ENCODE measurements around the gene TRIM71.
"Not testable (repeated sequence)": the region's sequence is repeated elsewhere in the genome, so short reads cannot be mapped to it uniquely, and the experiment has no call there.

The TRIM71 gene

GRCh38 chr3:32913790-32914446 lies 96.1 kb downstream of the TRIM71 start:
- no peak overlapping the region for H3K4me3 ChIP-seq (ENCODE audit: insufficient read depth, low read depth, low read length)
- H3K27ac ChIP-seq (ENCODE audit: insufficient read depth, low read depth, low read length, poor library complexity, severe bottlenecking), result no peak overlapping the region
- no peaks in the 10 kb centered on the region for H3K9me3 ChIP-seq (ENCODE audit: control insufficient read depth, low read length)
- no peaks in the 10 kb centered on the region for H3K36me3 ChIP-seq (ENCODE audit: control insufficient read depth, insufficient read depth, low read length)
- 91 to 92% methylated on average over 7 of the region's 7 CpGs for WGBS, 2 experiments
- H3K27me3 ChIP-seq (ENCODE audit: control insufficient read depth, insufficient read depth, low read length, poor library complexity, severe bottlenecking), result no peaks in the 10 kb centered on the region
- no peaks in the 10 kb centered on the region for H3K4me1 ChIP-seq (ENCODE audit: control insufficient read depth, insufficient read depth, low read length)

DNA sequence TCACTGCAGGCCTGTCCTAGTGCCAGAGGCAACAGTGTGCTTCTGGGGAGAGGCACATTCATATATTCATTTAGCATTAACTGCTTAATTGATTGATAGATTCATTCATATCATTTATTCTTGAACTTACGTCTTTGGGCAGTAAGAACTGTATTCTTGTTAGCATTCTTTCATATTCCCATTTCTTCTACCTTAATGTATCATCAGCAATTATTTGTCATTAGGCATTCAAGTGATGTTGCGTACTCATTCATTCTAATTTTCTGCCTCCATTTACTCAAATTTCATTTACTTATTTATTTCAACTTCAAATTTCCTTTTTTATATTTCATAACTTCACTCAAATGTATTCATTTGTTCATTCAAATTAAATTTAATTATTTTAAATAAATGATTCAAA lies 102.1 kb downstream of the TRIM71 start:
- WGBS, 2 experiments, result 94 to 97% methylated on average over 2 of the region's 2 CpGs
- Histone ChIP-seq H3K4me1 (ENCODE audit: control insufficient read depth, insufficient read depth, low read length) (no peaks in the 10 kb centered on the region), H3K27me3 (ENCODE audit: control insufficient read depth, insufficient read depth, low read length, poor library complexity, severe bottlenecking) (no peaks in the 10 kb centered on the region), H3K9me3 (ENCODE audit: control insufficient read depth, low read length) (no peaks in the 10 kb centered on the region), H3K27ac (ENCODE audit: insufficient read depth, low read depth, low read length, poor library complexity, severe bottlenecking) (no peak overlapping the region), H3K4me3 (ENCODE audit: insufficient read depth, low read depth, low read length) (no peak overlapping the region), H3K36me3 (ENCODE audit: control insufficient read depth, insufficient read depth, low read length) (no peaks in the 10 kb centered on the region)

DNA sequence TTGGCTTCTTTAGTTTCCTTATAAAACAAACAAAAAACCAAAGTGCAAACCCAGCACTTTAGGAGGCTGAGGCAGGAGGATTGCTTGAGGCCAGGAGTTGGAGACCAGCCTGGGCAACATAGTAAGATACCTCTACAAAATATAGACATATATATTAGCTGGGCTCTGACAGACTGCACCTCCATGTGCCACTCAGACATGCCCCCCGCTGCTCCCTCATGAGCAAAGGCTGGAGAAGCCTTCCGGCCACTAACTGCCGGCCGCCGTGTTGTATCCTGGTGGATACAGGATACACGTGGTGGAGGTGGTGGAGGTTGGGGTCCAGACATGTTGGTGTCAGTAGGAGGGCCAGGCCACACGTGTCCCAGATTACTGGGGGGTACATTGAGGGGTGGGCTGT lies 104.3 kb downstream of the TRIM71 start:
- Histone ChIP-seq H3K4me1 (ENCODE audit: control insufficient read depth, insufficient read depth, low read length) (no peaks in the 10 kb centered on the region), H3K9me3 (ENCODE audit: control insufficient read depth, low read length) (no peaks in the 10 kb centered on the region), H3K36me3 (ENCODE audit: control insufficient read depth, insufficient read depth, low read length) (no peaks in the 10 kb centered on the region), H3K27ac (ENCODE audit: insufficient read depth, low read depth, low read length, poor library complexity, severe bottlenecking) (no peak overlapping the region), H3K27me3 (ENCODE audit: control insufficient read depth, insufficient read depth, low read length, poor library complexity, severe bottlenecking) (no peaks in the 10 kb centered on the region), H3K4me3 (ENCODE audit: insufficient read depth, low read depth, low read length) (no peak overlapping the region)
- 94 to 96% methylated on average over 7 of the region's 7 CpGs for WGBS, 2 experiments

DNA sequence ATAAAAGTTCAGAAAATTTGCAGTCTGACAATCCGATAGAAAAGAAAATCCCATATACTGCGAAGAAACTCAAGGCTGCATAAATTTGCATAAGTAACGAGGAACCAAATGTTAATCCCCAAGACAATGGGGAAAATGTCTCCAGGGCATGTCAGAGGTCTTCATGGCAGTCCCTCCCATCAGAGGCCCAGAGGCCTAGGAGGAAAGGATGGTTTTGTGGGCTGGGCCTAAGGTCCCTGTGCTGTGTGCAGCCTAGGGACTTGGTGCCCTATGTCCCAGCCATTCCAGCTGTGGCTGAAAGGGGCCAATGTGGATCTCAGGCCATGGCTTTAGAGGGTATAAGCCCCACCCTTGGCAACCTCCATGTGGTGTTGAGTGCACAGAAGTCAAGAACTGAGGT lies 112.4 kb downstream of the TRIM71 start:
- no peaks in the 10 kb centered on the region for H3K4me1 ChIP-seq (ENCODE audit: control insufficient read depth, insufficient read depth, low read length)
- no peak overlapping the region for H3K4me3 ChIP-seq (ENCODE audit: insufficient read depth, low read depth, low read length)
- H3K9me3 ChIP-seq (ENCODE audit: control insufficient read depth, low read length), result no peaks in the 10 kb centered on the region
- WGBS, 2 experiments, result 92 to 97% methylated on average over 3 of the region's 3 CpGs
- no peaks in the 10 kb centered on the region for H3K27me3 ChIP-seq (ENCODE audit: control insufficient read depth, insufficient read depth, low read length, poor library complexity, severe bottlenecking)
- no peak overlapping the region for H3K27ac ChIP-seq (ENCODE audit: insufficient read depth, low read depth, low read length, poor library complexity, severe bottlenecking)
- H3K36me3 ChIP-seq (ENCODE audit: control insufficient read depth, insufficient read depth, low read length), result no peaks in the 10 kb centered on the region

DNA sequence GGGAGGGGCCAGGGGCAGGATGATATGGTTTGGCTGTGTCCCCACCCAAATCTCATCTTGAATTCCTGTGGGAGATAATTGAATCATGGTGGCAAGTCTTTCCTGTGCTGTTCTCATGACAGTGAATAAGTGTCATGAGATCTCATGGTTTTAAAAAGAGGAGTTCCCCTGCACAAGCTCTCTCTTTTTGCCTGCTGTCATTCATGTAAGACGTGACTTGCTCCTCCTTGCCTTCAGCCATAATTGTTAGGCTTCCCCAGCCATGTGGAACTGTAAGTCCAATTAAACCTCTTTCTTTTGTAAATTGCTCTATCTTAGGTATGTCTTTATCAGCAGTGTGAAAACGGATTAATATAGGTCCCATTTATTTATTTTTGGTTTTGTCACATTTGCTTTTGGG lies 113.5 kb downstream of the TRIM71 start:
- not testable (repeated sequence) for H3K9me3 ChIP-seq (ENCODE audit: control insufficient read depth, low read length); H3K4me3 ChIP-seq (ENCODE audit: insufficient read depth, low read depth, low read length); H3K27ac ChIP-seq (ENCODE audit: insufficient read depth, low read depth, low read length, poor library complexity, severe bottlenecking); H3K36me3 ChIP-seq (ENCODE audit: control insufficient read depth, insufficient read depth, low read length); H3K4me1 ChIP-seq (ENCODE audit: control insufficient read depth, insufficient read depth, low read length); H3K27me3 ChIP-seq (ENCODE audit: control insufficient read depth, insufficient read depth, low read length, poor library complexity, severe bottlenecking)
- WGBS, 2 experiments, result 85 to 93% methylated on average over 2 of the region's 2 CpGs

DNA sequence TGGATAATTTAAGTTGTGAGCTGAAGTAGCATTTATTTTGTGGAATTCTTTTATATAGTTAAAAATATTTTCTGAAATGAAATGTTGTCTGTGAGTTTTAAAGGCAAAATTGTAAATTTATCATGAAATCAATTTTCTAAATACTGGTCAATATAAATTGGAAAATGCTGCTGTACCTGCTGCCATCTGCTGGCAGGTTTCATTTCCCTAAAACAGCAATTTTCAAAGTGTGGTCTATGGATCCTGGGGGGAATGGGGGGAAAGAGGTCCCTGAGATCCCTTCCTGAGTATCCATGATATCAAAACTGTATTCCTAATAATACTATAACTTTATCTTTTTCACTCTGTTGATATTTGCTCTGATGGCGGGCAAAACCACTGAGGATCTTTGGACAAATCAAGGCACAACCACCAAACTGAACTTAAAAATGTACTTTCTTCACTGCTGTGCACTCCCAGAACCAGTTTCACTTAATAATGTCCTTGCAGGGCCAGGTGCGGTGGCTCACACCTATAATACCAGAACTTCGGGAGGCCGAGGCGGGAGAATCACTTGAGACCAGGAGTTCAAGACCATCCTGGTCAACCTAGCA lies 116.4 kb downstream of the TRIM71 start:
- Histone ChIP-seq H3K36me3 (ENCODE audit: control insufficient read depth, insufficient read depth, low read length) (no peaks in the 10 kb centered on the region), H3K4me1 (ENCODE audit: control insufficient read depth, insufficient read depth, low read length) (no peaks in the 10 kb centered on the region), H3K9me3 (ENCODE audit: control insufficient read depth, low read length) (no peaks in the 10 kb centered on the region), H3K27me3 (ENCODE audit: control insufficient read depth, insufficient read depth, low read length, poor library complexity, severe bottlenecking) (no peaks in the 10 kb centered on the region), H3K27ac (ENCODE audit: insufficient read depth, low read depth, low read length, poor library complexity, severe bottlenecking) (no peak overlapping the region), H3K4me3 (ENCODE audit: insufficient read depth, low read depth, low read length) (no peak overlapping the region)
- WGBS, 2 experiments, result 79 to 87% methylated on average over 5 of the region's 5 CpGs

GRCh38 chr3:32937331-32937730 lies 119.5 kb downstream of the TRIM71 start:
- Histone ChIP-seq H3K9me3 (ENCODE audit: control insufficient read depth, low read length) (no peaks in the 10 kb centered on the region), H3K27ac (ENCODE audit: insufficient read depth, low read depth, low read length, poor library complexity, severe bottlenecking) (no peak overlapping the region), H3K4me3 (ENCODE audit: insufficient read depth, low read depth, low read length) (no peak overlapping the region), H3K36me3 (ENCODE audit: control insufficient read depth, insufficient read depth, low read length) (no peaks in the 10 kb centered on the region), H3K4me1 (ENCODE audit: control insufficient read depth, insufficient read depth, low read length) (no peaks in the 10 kb centered on the region), H3K27me3 (ENCODE audit: control insufficient read depth, insufficient read depth, low read length, poor library complexity, severe bottlenecking) (no peaks in the 10 kb centered on the region)
- 88 to 92% methylated on average over 2 of the region's 2 CpGs for WGBS, 2 experiments

DNA sequence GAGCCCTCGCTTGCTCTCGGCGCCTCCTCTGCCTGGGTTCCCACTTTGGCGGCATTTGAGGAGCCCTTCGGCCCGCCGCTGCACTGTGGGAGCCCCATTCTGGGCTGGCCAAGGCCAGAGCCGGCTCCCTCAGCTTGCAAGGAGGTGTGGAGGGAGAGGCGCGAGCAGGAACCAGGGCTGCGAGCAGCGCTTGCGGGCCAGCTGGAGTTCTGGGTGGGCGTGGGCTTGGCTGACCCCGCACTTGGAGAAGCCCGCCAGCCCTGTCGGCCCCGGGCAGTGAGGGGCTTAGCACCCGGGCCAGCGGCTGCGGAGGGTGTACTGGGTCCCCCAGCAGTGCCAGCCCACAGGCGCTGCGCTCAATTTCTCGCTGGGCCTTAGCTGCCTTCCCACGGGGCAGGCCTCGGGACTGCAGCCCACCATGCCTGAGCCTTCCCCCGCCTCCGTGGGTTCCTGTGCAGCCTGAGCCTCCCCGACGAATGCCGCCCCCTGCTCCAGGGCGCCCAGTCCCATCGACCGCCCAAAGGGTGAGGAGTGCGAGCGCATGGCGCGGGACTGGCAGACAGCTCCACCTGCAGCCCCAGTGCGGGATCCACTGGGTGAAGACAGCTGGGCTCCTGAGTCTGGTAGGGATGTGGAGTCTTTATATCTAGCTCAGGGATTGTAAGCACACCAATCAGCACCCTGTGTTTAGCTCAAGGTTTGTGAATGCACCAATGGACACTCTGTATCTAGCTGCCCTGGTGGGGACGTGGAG lies 121.9 kb downstream of the TRIM71 start:
- H3K4me1 ChIP-seq (ENCODE audit: control insufficient read depth, insufficient read depth, low read length); H3K36me3 ChIP-seq (ENCODE audit: control insufficient read depth, insufficient read depth, low read length); H3K27me3 ChIP-seq (ENCODE audit: control insufficient read depth, insufficient read depth, low read length, poor library complexity, severe bottlenecking); H3K9me3 ChIP-seq (ENCODE audit: control insufficient read depth, low read length); H3K27ac ChIP-seq (ENCODE audit: insufficient read depth, low read depth, low read length, poor library complexity, severe bottlenecking); H3K4me3 ChIP-seq (ENCODE audit: insufficient read depth, low read depth, low read length): not testable (repeated sequence)
- WGBS, 2 experiments, result 93% methylated on average over 40 of the region's 40 CpGs

DNA sequence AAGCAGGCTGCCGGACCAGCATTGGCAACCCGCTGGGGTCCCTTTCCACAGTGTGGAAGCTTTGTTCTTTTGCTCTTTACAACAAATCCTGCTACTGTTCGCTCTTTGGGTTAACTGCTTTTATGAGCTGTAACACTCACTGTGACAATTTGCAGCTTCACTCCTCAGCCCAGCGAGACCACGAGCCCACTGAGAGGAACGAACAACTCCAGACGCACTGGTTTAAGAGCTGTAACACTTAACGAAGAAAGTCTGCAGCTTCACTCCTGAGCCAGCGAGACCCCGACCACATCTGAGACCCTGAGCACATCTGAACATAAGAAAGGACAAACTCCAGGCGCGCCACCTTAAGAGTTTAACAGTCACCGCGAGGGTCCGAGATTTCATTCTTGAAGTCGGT lies 122.9 kb downstream of the TRIM71 start:
- no peaks in the 10 kb centered on the region for H3K36me3 ChIP-seq (ENCODE audit: control insufficient read depth, insufficient read depth, low read length)
- H3K4me1 ChIP-seq (ENCODE audit: control insufficient read depth, insufficient read depth, low read length), result no peaks in the 10 kb centered on the region
- no peak overlapping the region for H3K4me3 ChIP-seq (ENCODE audit: insufficient read depth, low read depth, low read length)
- H3K9me3 ChIP-seq (ENCODE audit: control insufficient read depth, low read length), result no peaks in the 10 kb centered on the region
- WGBS, 2 experiments, result 93 to 94% methylated on average over 16 of the region's 16 CpGs
- H3K27me3 ChIP-seq (ENCODE audit: control insufficient read depth, insufficient read depth, low read length, poor library complexity, severe bottlenecking), result no peaks in the 10 kb centered on the region
- no peak overlapping the region for H3K27ac ChIP-seq (ENCODE audit: insufficient read depth, low read depth, low read length, poor library complexity, severe bottlenecking)

GRCh38 chr3:32945136-32945535 lies 127.3 kb downstream of the TRIM71 start:
- H3K9me3 ChIP-seq (ENCODE audit: control insufficient read depth, low read length), result no peaks in the 10 kb centered on the region
- WGBS, 2 experiments, result 96 to 98% methylated on average over 3 of the region's 3 CpGs
- H3K27ac ChIP-seq (ENCODE audit: insufficient read depth, low read depth, low read length, poor library complexity, severe bottlenecking), result no peak overlapping the region
- H3K27me3 ChIP-seq (ENCODE audit: control insufficient read depth, insufficient read depth, low read length, poor library complexity, severe bottlenecking), result no peaks in the 10 kb centered on the region
- no peaks in the 10 kb centered on the region for H3K36me3 ChIP-seq (ENCODE audit: control insufficient read depth, insufficient read depth, low read length)
- no peaks in the 10 kb centered on the region for H3K4me1 ChIP-seq (ENCODE audit: control insufficient read depth, insufficient read depth, low read length)
- H3K4me3 ChIP-seq (ENCODE audit: insufficient read depth, low read depth, low read length), result no peak overlapping the region

All from ectodermal cell (in vitro differentiated cells).